Dendritic cell treated with granulocyte-macrophage colony-stimulating factor and Interleukin-4, amounts not matched to agents 40 ng/mL and 50 ng/mL, for 4 days (primary cell): ENCODE measurements around the gene SNAPIN.

Source experiments
- H3K27ac Mint-ChIP-seq: one replicate; pipeline ENCODE4 v1.8.0; 2022; ENCODE audit warnings: mild to moderate bottlenecking, mixed read lengths
- H3K27me3 Mint-ChIP-seq: one replicate; pipeline ENCODE4 v1.8.0; 2022; ENCODE audit warnings: mild to moderate bottlenecking, mixed read lengths
- H3K36me3 Mint-ChIP-seq: one replicate; pipeline ENCODE4 v1.8.0; 2022; ENCODE audit warnings: low read depth, mixed read lengths
- H3K4me1 Mint-ChIP-seq: one replicate; pipeline ENCODE4 v1.8.0; 2022; ENCODE audit warnings: low read depth, mixed read lengths
- H3K4me3 Mint-ChIP-seq: one replicate; pipeline ENCODE4 v1.8.0; 2022; ENCODE audit warnings: mild to moderate bottlenecking, moderate library complexity, mixed read lengths
- H3K9me3 Mint-ChIP-seq: one replicate; pipeline ENCODE4 v1.8.0; 2022; ENCODE audit warnings: mixed read lengths
- intact Hi-C: fragments of 100-400 bp; cut with micrococcal nuclease; formaldehyde crosslinking; loops from one replicate; pipeline ENCODE4 v1.15.0; 2022

The SNAPIN gene

GRCh38 chr1:153646672-153647345 lies 11.7 kb upstream of the SNAPIN start:
- intact Hi-C loops, result no loop called here
- H3K27ac Mint-ChIP-seq, result peak overlapping the region; percentile 88
- no peaks in the 10 kb centered on the region for H3K27me3 Mint-ChIP-seq
- no peaks in the 10 kb centered on the region for H3K9me3 Mint-ChIP-seq
- H3K36me3 Mint-ChIP-seq, result peaks cover 64% of the 10 kb centered on the region
- H3K4me1 Mint-ChIP-seq, result peaks cover 59% of the 10 kb centered on the region
- H3K4me3 Mint-ChIP-seq, result peak overlapping the region; percentile 44

GRCh38 chr1:153647346-153647714 lies 11.2 kb upstream of the SNAPIN start:
- Mint-ChIP-seq H3K4me1 (peaks cover 55% of the 10 kb centered on the region), H3K27ac (peak overlapping the region; percentile 88), H3K36me3 (peaks cover 59% of the 10 kb centered on the region), H3K4me3 (peak overlapping the region; percentile 44), H3K27me3 (no peaks in the 10 kb centered on the region), H3K9me3 (no peaks in the 10 kb centered on the region)
- intact Hi-C loops, result no loop called here

GRCh38 chr1:153648000-153648643 lies 10.4 kb upstream of the SNAPIN start:
- Mint-ChIP-seq H3K27ac (peak overlapping the region; percentile 88), H3K27me3 (no peaks in the 10 kb centered on the region), H3K9me3 (no peaks in the 10 kb centered on the region), H3K4me1 (peaks cover 58% of the 10 kb centered on the region), H3K4me3 (peak overlapping the region; percentile 6), H3K36me3 (peaks cover 51% of the 10 kb centered on the region)
- intact Hi-C loops, result no loop called here

GRCh38 chr1:153649137-153649862 lies 9.2 kb upstream of the SNAPIN start:
- H3K4me3 Mint-ChIP-seq, result no peak overlapping the region
- intact Hi-C loops, result no loop called here
- H3K36me3 Mint-ChIP-seq, result peaks cover 39% of the 10 kb centered on the region

GRCh38 chr1:153649863-153650235 lies 8.7 kb upstream of the SNAPIN start:
- intact Hi-C loops, result no loop called here
- H3K4me3 Mint-ChIP-seq, result no peak overlapping the region
- no peaks in the 10 kb centered on the region for H3K27me3 Mint-ChIP-seq
- H3K36me3 Mint-ChIP-seq, result peaks cover 34% of the 10 kb centered on the region
- H3K27ac Mint-ChIP-seq, result peak overlapping the region; percentile 23
- H3K4me1 Mint-ChIP-seq, result peaks cover 52% of the 10 kb centered on the region
- H3K9me3 Mint-ChIP-seq, result no peaks in the 10 kb centered on the region

More at GRCh38 chr1:153649137-153649862, 9.2 kb upstream of the SNAPIN start:
- H3K9me3 Mint-ChIP-seq, result no peaks in the 10 kb centered on the region
- H3K4me1 Mint-ChIP-seq, result peaks cover 55% of the 10 kb centered on the region
- H3K27ac Mint-ChIP-seq, result peak overlapping the region; percentile 23
- H3K27me3 Mint-ChIP-seq, result no peaks in the 10 kb centered on the region

GRCh38 chr1:153651771-153652170 lies 6.7 kb upstream of the SNAPIN start:
- Mint-ChIP-seq H3K4me1 (peaks cover 33% of the 10 kb centered on the region), H3K9me3 (no peaks in the 10 kb centered on the region), H3K27me3 (no peaks in the 10 kb centered on the region), H3K4me3 (no peak overlapping the region), H3K27ac (no peak overlapping the region), H3K36me3 (peaks cover 15% of the 10 kb centered on the region)
- intact Hi-C loops, result no loop called here

GRCh38 chr1:153652805-153653500 lies 5.5 kb upstream of the SNAPIN start:
- peaks cover 3% of the 10 kb centered on the region for H3K36me3 Mint-ChIP-seq
- H3K4me1 Mint-ChIP-seq, result peaks cover 21% of the 10 kb centered on the region
- H3K4me3 Mint-ChIP-seq, result no peak overlapping the region
- no peaks in the 10 kb centered on the region for H3K27me3 Mint-ChIP-seq
- H3K9me3 Mint-ChIP-seq, result no peaks in the 10 kb centered on the region
- peak overlapping the region; percentile 96 for H3K27ac Mint-ChIP-seq
- intact Hi-C loops, result no loop called here

- no peaks in the 10 kb centered on the region for H3K9me3 Mint-ChIP-seq
Measured at GRCh38 chr1:153655333-153655732, 3.2 kb upstream of the SNAPIN start.

GRCh38 chr1:153659175-153659534 lies 652 bp downstream of the SNAPIN start:
- Mint-ChIP-seq H3K4me3 (peak overlapping the region; percentile 95), H3K27ac (peak overlapping the region; percentile 96), H3K27me3 (no peaks in the 10 kb centered on the region), H3K4me1 (peaks cover 24% of the 10 kb centered on the region), H3K9me3 (no peaks in the 10 kb centered on the region), H3K36me3 (peaks cover 7% of the 10 kb centered on the region)
- intact Hi-C loops, result no loop called here

More at GRCh38 chr1:153655333-153655732, 3.2 kb upstream of the SNAPIN start:
- no peaks in the 10 kb centered on the region for H3K27me3 Mint-ChIP-seq
- peaks cover 7% of the 10 kb centered on the region for H3K36me3 Mint-ChIP-seq
- H3K4me3 Mint-ChIP-seq, result no peak overlapping the region
- H3K4me1 Mint-ChIP-seq, result peaks cover 22% of the 10 kb centered on the region
- intact Hi-C loops, result no loop called here
- no peak overlapping the region for H3K27ac Mint-ChIP-seq

- Mint-ChIP-seq H3K9me3 (no peaks in the 10 kb centered on the region), H3K4me1 (peaks cover 22% of the 10 kb centered on the region), H3K36me3 (peaks cover 7% of the 10 kb centered on the region), H3K4me3 (peak overlapping the region; percentile 95), H3K27ac (peak overlapping the region; percentile 96), H3K27me3 (no peaks in the 10 kb centered on the region)
- intact Hi-C loops, result no loop called here
Measured at GRCh38 chr1:153659656-153660055, 1.2 kb downstream of the SNAPIN start.

- intact Hi-C loops, result no loop called here
- Mint-ChIP-seq H3K27ac (no peak overlapping the region), H3K9me3 (no peaks in the 10 kb centered on the region), H3K4me1 (peaks cover 22% of the 10 kb centered on the region), H3K4me3 (no peak overlapping the region), H3K36me3 (peaks cover 7% of the 10 kb centered on the region), H3K27me3 (no peaks in the 10 kb centered on the region)
Measured at GRCh38 chr1:153661111-153661708, 2.7 kb downstream of the SNAPIN start.

- intact Hi-C loops, result no loop called here
- Mint-ChIP-seq H3K36me3 (peaks cover 7% of the 10 kb centered on the region), H3K9me3 (no peaks in the 10 kb centered on the region), H3K4me3 (no peak overlapping the region), H3K4me1 (peaks cover 22% of the 10 kb centered on the region), H3K27me3 (no peaks in the 10 kb centered on the region), H3K27ac (peak overlapping the region; percentile 55)
Measured at GRCh38 chr1:153662269-153662668, 3.8 kb downstream of the SNAPIN start.

GRCh38 chr1:153663211-153663610 lies 4.7 kb downstream of the SNAPIN start:
- Mint-ChIP-seq H3K36me3 (peaks cover 7% of the 10 kb centered on the region), H3K4me3 (no peak overlapping the region), H3K9me3 (no peaks in the 10 kb centered on the region), H3K4me1 (peaks cover 22% of the 10 kb centered on the region), H3K27ac (no peak overlapping the region), H3K27me3 (no peaks in the 10 kb centered on the region)
- intact Hi-C loops, result no loop called here
